Measurements from ENCODE around the gene INSYN2B.

DNA sequence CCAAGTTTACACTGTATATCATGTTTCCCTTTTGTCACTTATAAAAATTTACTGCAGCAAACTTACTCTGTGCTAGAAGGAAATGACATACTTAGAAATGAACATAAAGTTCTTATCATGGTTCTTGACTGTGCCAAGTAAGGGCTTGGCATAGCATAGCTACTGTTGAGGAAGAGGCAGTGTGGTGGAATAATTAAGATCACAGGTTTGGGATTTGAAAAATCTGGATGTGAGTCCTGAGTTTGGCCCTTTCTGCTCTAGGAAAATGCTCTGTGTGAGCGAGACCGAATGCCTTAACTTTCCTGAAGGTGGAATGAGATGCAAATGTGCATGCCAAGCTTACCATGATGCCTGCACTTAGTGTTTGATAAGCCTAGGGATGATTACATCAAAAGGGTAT lies 99.5 kb downstream of the INSYN2B start:
- TF ChIP-seq, protein P1, sequence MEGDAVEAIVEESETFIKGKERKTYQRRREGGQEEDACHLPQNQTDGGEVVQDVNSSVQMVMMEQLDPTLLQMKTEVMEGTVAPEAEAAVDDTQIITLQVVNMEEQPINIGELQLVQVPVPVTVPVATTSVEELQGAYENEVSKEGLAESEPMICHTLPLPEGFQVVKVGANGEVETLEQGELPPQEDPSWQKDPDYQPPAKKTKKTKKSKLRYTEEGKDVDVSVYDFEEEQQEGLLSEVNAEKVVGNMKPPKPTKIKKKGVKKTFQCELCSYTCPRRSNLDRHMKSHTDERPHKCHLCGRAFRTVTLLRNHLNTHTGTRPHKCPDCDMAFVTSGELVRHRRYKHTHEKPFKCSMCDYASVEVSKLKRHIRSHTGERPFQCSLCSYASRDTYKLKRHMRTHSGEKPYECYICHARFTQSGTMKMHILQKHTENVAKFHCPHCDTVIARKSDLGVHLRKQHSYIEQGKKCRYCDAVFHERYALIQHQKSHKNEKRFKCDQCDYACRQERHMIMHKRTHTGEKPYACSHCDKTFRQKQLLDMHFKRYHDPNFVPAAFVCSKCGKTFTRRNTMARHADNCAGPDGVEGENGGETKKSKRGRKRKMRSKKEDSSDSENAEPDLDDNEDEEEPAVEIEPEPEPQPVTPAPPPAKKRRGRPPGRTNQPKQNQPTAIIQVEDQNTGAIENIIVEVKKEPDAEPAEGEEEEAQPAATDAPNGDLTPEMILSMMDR (IDR thresholded peaks at IDR 0.05; ENCODE audit: poor library complexity): no peak
- no peak for TF ChIP-seq EZH2phosphoT487 (IDR thresholded peaks at IDR 0.05; ENCODE audit: low read depth, severe bottlenecking, unreplicated experiment)

Measured in hepatocyte (in vitro differentiated cells).